NCI-H1092 treated with DMSO at 0.1 percent for 48 hours (cell line): Measurements from ENCODE around the gene FBN3.
"Not testable (repeated sequence)": the region's sequence is repeated elsewhere in the genome, so short reads cannot be mapped to it uniquely, and the experiment has no call there.

Experiments
- DNase-seq: peaks from one replicate; lab custom pipeline; 2025; lab: John Stamatoyannopoulos, UW

The FBN3 gene

DNA sequence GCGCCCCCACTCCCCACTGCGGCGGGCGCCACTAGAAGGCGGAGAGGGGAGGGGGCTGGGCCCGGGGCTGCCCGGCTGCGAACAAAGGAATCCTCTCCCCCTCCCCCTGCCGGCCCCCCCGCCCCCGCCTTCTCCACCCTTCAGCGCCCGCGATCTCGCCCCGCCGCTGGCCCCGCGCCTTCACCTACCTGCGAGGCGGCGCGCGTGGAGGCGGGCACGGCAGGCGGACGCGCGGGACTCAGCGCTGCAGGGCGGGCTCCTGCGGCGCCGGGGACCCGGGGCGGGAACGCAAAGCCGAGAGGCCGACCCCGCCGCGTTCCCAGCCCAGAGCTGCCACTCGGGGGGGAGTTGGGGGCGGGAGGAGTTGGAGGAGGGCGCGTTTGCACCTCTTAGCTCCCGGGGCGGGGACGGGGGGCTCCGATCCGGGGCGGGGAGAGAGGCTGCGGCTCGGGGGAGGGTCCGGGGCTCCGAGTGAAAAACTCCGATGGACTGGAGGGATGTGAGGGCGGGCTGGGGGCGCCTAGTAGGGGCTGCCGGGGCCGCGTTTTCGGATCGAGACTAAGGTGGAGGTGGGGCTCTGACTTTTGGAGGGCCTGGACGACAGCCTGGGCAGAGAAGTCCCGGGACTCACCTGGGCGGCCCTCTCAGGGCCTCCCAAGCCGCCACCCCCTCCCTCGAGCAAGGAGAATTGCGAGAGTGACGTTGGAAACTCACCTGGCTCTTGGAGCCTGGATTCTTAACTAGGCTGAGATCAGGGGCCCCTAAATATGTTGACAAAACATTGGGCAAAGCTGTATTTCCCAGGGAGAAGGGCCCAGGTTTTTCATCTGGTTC is at the start of gene FBN3:
TSS of gene FBN3 (minus strand) at position 332 of the 834 bp plus-strand sequence. CDS start 2,112 bp downstream, outside the sequence.
- DNase-seq = no peak

DNA sequence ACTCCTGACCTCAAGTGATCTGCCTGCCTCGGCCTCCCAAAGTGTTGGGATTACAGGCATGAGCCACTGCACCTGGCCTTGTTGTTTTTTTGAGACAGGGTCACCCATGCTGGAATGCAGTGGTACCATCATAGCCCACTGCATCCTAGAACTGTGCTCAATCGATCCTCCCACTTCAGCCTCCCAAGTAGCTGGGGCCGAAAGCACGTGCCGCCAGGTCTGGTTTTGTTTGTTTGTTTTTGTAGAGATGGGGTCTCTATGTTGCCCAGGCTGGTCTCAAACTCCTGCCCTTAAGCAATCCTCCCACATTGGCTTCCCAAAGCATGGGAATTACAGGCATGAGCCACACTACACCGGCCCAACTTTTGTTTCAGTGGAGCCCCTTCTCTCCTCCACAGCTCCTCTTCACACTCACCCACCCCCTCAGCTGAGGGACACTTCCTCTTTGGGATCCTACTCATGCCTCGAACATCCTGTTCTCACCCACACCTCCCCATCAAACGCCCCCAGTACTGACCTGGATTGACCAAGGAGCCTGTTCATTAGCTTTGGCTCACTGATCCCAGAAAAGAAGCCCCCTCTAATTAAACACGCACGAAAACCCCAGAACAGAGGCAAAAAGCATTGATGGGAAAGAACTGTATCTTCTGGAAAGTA is 47.0 kb upstream of the FBN3 start:
- DNase-seq = no peak

- no peak for DNase-seq
Observed at GRCh38 chr19:8194528-8195267, 45.3 kb upstream of the FBN3 start.

- DNase-seq = no peak
Observed at GRCh38 chr19:8192221-8192820, 42.9 kb upstream of the FBN3 start.

DNA sequence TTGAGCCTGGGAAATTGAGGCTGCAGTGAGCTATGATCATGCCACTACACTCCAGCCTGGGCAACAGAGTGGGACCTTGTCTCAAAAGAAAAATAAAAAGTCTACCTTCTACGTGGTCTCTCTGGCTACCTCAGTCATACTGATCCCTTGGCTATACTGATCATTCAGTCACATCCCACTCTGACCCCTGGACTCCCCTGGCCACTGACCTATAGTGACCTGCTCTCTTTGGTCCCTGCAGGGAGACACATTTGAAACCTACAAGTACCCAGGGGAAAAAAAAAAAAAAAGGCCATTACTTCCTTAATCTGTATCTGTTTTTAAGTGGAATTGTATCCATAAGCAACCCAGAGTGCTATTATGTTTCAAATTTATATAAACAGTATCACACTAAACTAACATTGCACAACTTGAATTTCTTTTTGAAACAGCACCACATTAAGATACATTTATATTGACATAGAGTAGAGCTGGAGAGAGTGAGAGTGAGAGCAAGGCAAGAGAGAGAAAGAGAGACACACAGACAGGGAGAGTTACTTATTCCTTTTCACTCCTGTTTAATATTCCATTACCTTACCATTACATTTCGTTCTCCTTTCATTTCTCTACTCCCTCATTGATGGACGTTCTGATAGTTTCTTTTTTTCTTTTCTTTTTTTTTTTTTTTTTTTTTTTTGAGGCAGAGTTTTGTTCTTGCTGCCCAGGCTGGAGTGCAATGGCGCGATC is 36.1 kb upstream of the FBN3 start:
- no peak for DNase-seq

DNA sequence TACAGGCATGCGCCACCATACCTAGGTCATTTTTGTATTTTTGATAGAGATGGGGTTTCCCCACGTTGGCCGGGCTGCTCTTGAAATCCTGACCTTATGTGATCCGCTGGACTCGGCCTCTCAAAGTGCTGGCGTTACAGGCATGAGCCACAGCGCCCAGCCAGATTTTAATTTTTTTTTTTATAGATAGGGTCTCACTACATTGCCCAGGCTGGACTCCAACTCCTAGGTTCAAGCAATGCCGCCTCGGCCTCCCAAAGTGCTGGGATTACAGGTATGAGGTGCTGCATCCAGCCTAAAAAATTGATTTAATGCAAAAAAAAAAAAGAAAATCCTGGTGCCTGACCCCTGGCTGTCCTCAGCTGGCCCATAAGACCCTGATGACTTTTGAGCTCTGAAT is 34.9 kb upstream of the FBN3 start:
- no peak for DNase-seq

DNA sequence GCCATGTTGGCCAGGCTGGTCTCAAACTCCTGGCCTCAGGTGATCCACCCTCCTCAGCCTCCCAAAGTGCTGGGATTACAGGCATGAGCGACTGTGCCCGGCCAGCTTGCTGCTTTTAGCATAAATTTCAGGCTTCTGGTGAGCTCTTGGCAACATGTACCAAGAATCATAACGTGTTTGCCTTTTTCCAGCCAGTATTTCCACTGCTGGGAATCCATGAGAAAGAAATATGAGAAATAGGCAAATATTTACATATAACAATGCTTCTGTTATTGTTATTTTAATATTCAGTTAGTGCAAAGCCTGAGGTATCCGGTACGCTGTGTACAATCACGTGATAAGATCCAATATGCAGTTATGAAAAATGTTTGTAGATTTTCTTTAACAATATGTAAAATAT is 30.6 kb upstream of the FBN3 start:
- no peak for DNase-seq

GRCh38 chr19:8174706-8175105 is 25.3 kb upstream of the FBN3 start:
- DNase-seq = no peak

DNA sequence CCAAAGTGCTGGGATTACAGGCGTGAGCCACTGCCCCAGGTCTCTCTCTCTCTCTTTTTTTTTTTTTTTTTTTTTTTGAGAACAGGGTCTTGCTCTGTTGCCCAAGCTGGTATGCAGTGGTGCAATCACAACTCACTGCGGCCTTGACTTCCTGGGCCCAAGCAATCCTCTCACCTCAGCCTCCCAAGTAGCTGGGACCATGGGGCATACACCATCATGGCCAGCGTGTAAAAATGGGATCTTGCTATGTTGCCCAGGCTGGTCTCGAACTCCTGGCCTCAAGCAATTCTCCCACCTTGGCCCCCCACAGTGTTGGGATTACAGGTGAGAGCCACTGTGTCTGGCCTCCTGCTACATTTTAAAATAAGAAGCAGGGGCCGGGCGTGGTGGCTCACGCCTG is 19.1 kb upstream of the FBN3 start:
- no peak for DNase-seq

GRCh38 chr19:8167985-8168384 is 18.6 kb upstream of the FBN3 start:
- DNase-seq = no peak

- DNase-seq = no peak
Observed at GRCh38 chr19:8163759-8164158, 14.4 kb upstream of the FBN3 start.

DNA sequence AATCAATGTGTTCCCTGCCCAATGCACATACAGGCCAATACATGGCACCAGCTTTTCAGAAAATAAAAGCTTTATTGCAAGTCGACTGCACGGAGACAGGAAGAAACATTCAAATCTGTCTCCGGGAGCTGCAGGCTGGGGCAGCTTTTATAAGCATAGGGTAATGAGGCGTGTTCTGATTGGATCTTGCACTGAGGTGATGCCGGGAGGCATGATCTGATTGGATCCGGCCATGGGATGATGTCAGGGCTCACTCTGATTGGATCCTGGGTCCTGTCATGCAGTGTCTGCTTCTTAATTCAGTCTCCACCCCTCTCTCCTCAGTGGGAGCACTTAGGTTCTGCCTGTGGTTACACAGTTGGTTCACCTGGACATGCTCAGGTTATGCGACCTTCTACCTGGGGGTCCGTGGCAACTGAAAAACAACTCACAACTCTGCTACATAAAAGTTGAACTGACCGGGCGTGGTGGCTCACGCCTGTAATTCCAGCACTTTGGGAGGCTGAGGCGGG is 11.8 kb upstream of the FBN3 start:
- DNase-seq = no peak

- DNase-seq = not testable (repeated sequence)
Observed at GRCh38 chr19:8159322-8159721, 9.9 kb upstream of the FBN3 start.

GRCh38 chr19:8158411-8159074 is 9.2 kb upstream of the FBN3 start:
- peak; percentile 85 for DNase-seq

DNA sequence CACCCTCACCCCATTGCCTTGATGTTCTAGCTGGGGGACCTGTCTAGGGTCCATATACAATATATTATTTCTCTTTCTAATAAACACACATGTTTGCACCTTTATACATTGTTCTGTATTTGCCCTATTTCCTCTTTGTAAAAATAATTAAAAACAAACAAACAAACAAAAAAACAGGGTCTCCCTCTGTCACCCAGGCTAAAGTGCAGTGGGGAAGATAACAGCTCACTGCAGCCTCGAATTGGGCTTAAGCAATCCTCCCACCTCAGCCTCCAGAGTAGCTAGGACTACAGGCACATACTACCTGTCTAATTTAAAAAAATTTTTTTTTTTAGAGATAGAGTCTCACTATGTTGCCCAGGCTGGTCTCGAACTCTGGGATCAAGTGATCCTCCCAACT is 5.9 kb upstream of the FBN3 start:
- no peak for DNase-seq

DNA sequence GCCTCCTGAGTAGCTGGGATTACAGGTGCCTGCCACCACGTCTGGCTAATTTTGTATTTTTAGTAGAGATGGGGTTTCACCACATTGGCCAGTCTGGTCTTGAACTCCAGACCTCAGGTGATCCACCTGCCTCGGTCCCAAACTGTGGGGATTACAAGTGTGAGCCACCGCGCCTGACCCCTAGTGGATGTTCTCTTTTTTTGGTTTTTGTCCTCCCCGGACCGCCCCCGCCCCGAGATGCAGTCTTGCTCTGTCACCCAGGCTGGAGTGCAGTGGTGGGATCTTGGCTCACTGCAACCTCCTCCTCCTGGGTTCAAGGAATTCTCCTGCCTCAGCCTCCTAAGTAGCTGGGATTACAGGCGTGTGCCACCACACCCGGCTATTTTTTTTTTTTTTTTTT is 4.6 kb upstream of the FBN3 start:
- DNase-seq = not testable (repeated sequence)

GRCh38 chr19:8151767-8152035 is 2.3 kb upstream of the FBN3 start:
- DNase-seq = no peak

GRCh38 chr19:8150998-8151766 is 1.8 kb upstream of the FBN3 start:
- no peak for DNase-seq

DNA sequence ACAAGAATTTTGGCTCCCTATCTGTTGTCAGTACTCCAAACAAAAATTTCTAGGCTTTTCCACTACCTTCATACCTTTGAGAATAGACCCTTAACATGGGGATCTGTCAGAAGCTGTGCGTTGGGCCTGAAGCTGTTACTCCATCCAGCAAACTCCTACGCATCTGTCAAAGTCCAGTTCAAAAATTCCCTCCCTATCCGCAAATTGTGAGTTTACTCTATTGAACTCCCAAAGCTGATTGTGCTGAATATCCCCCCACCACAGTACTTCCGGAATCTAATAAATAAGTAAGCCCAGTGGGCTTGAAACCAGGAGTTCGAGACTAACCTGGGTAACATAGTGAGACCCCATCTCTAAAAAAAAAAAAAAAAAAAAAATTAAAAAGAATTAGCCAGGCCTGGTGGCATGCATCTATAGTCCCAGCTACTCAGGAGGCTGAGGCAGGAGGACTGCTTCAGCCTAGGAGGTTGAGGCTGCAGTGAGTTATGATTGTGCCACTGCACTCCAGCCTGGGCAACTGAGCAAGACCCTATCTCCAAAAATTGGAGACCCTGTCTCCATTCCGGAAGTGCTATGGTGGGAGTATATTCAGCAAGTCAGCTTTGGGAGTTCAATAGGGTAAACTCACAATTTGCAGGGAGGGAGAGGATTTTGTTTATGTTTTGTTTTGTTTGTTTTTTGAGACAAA is 930 bp upstream of the FBN3 start:
- DNase-seq = no peak
